HL-60 (cell line): ENCODE measurements around the gene KDM5B.

Experiments used
- DNase-seq, 2 experiments: peaks; one replicate each; pipeline ENCODE4 v3.0.0-alpha.2; 2010 to 2020; ENCODE audit warnings: low read depth in 1 of 2, low spot score in 1 of 2
- H3K27ac ChIP-seq: fragments of 250-450 bp; sonication (Bioruptor Pico); replicated peaks from 2 replicates; pipeline ENCODE4 v1.5.1; 2020; ENCODE audit warnings: mild to moderate bottlenecking, moderate library complexity
- H3K27me3 ChIP-seq: fragments of 250-450 bp; sonication (Bioruptor Pico); 2 replicates; pipeline ENCODE4 v1.5.1; 2021; ENCODE audit warnings: mild to moderate bottlenecking, moderate library complexity; ENCODE audit not compliant: insufficient read depth, poor library complexity, severe bottlenecking
- H3K4me3 ChIP-seq: replicated peaks from 2 replicates; pipeline ENCODE4 v1.5.1; 2011; ENCODE audit warnings: mild to moderate bottlenecking, control low read depth, low read length; ENCODE audit not compliant: insufficient read depth
- CTCF ChIP-seq: IDR thresholded peaks from one replicate; pipeline ENCODE4 v1.5.1; 2011; ENCODE audit warnings: low read length, control low read depth, inconsistent platforms; ENCODE audit not compliant: insufficient read depth
- GABPA ChIP-seq: IDR thresholded peaks from 2 replicates; pipeline ENCODE4 v1.6.1; 2012; ENCODE audit warnings: low read depth
- POLR2AphosphoS5 ChIP-seq: IDR thresholded peaks from 2 replicates; pipeline ENCODE4 v1.6.1; 2012; ENCODE audit warnings: low read depth
- REST ChIP-seq: IDR thresholded peaks from 2 replicates; pipeline ENCODE4 v1.6.1; 2012; ENCODE audit warnings: low read depth; ENCODE audit not compliant: insufficient replicate concordance
- SPI1 ChIP-seq: IDR thresholded peaks from 2 replicates; pipeline ENCODE4 v1.6.1; 2012; ENCODE audit warnings: low read depth, mild to moderate bottlenecking, borderline replicate concordance

Gene KDM5B

GRCh38 chr1:202818819-202819218, 10.6 kb upstream of the KDM5B start:
- H3K27ac ChIP-seq = no peak overlapping the region
- no peaks in the 10 kb centered on the region for H3K27me3 ChIP-seq
- TF ChIP-seq CTCF (no peak), POLR2AphosphoS5 (no peak), GABPA (no peak), REST (no peak), SPI1 (no peak)
- H3K4me3 ChIP-seq = no peak overlapping the region
- no peak for DNase-seq

GRCh38 chr1:202815120-202815519, 6.9 kb upstream of the KDM5B start:
- H3K4me3 ChIP-seq = no peak overlapping the region
- TF ChIP-seq CTCF = no peak
- no peak for TF ChIP-seq GABPA
- no peak for TF ChIP-seq POLR2AphosphoS5
- TF ChIP-seq SPI1 = no peak
- DNase-seq = no peak
- H3K27ac ChIP-seq = no peak overlapping the region
- no peaks in the 10 kb centered on the region for H3K27me3 ChIP-seq

- TF ChIP-seq GABPA (no peak), REST (no peak), SPI1 (no peak), CTCF (no peak), POLR2AphosphoS5 (no peak)
- no peak for DNase-seq
- H3K27ac ChIP-seq = no peak overlapping the region
- no peaks in the 10 kb centered on the region for H3K27me3 ChIP-seq
- no peak overlapping the region for H3K4me3 ChIP-seq
These were observed 4.2 kb upstream of the KDM5B start for GRCh38 chr1:202812176-202813026.
